ENCODE results near the gene ARHGEF33. TPM values are rescaled to one million over a fixed set of nuclear protein-coding genes. Genes with fewer than 3 reads are reported as not detected.

The ARHGEF33 gene
- total and polyA plus RNA-seq, 2 experiments from 2014 or later = 0.10 to 1.8 TPM

DNA sequence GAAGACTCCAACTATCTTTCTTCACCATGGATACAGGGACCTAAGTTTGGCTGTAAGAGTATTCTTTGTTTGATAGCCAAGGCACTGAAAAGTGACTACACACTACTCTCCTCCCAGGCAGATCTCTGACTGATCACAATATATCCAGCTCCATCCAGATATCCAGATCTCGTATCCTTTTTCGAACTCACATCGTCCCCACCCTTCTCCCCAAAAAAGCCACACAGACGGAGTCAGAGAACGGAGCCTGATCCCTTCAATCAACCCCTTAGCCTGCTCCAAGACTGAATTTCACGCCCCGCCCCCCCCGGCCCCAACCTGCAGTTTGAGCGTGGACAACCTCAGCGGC, 14.5 kb upstream of the ARHGEF33 start:
- Histone ChIP-seq H3K27me3 (ENCODE audit: insufficient read depth) (no peaks in the 10 kb centered on the region), H2AFZ (peak overlapping the region; percentile 99), H3K36me3 (ENCODE audit: insufficient read depth) (no peaks in the 10 kb centered on the region), H4K20me1 (replicated peaks; ENCODE audit: insufficient read depth) (no peaks in the 10 kb centered on the region; the same call in 1 of the 2 replicates), H3K4me2 (peak overlapping the region; percentile 96), H3K9me2 (ENCODE audit: insufficient read depth) (no peaks in the 10 kb centered on the region), H3K4me1 (ENCODE audit: insufficient read depth) (peaks cover 8% of the 10 kb centered on the region), H3K4me3 (peak overlapping the region; percentile 94), H3F3A (replicated peaks; ENCODE audit: low read depth) (no peaks in the 10 kb centered on the region; the same call in 1 of the 2 replicates), H3K27ac (ENCODE audit: low read depth) (no peak overlapping the region; the same call in 1 of the 2 replicates), H3K79me2 (replicated peaks; ENCODE audit: insufficient read depth) (peaks cover 52% of the 10 kb centered on the region)
- Mint-ChIP-seq H3K36me3 (ENCODE audit: low read depth) (peaks cover 3% of the 10 kb centered on the region), H3K27ac (peak overlapping the region; percentile 86), H3K9me3 (peaks cover 2% of the 10 kb centered on the region; the same call in 2 of the 3 replicates), H3K4me1 (peaks cover 16% of the 10 kb centered on the region), H3K27me3 (ENCODE audit: insufficient read depth, low read depth, poor library complexity) (peaks cover 2% of the 10 kb centered on the region), H3K4me3 (peak overlapping the region; percentile 94)
- TF ChIP-seq STAT1 (IDR thresholded peaks at IDR 0.05; ENCODE audit: unreplicated experiment) = no peak
- no peak for TF ChIP-seq ZNF331 (CRISPR knock-in tag; IDR thresholded peaks at IDR 0.05; ENCODE audit: low read depth)
- no peak for TF ChIP-seq ETS1 (IDR thresholded peaks at IDR 0.05)
- no peak for TF ChIP-seq POLR2AphosphoS5 (IDR thresholded peaks at IDR 0.05; ENCODE audit: low read depth)
- TF ChIP-seq, protein P1, sequence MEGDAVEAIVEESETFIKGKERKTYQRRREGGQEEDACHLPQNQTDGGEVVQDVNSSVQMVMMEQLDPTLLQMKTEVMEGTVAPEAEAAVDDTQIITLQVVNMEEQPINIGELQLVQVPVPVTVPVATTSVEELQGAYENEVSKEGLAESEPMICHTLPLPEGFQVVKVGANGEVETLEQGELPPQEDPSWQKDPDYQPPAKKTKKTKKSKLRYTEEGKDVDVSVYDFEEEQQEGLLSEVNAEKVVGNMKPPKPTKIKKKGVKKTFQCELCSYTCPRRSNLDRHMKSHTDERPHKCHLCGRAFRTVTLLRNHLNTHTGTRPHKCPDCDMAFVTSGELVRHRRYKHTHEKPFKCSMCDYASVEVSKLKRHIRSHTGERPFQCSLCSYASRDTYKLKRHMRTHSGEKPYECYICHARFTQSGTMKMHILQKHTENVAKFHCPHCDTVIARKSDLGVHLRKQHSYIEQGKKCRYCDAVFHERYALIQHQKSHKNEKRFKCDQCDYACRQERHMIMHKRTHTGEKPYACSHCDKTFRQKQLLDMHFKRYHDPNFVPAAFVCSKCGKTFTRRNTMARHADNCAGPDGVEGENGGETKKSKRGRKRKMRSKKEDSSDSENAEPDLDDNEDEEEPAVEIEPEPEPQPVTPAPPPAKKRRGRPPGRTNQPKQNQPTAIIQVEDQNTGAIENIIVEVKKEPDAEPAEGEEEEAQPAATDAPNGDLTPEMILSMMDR (conservative IDR thresholded peaks at IDR 0.05; ENCODE audit: low read depth in 2 of 2) = no peak
- no peak for TF ChIP-seq EZH2phosphoT487 (IDR thresholded peaks at IDR 0.05; ENCODE audit: unreplicated experiment)
- TF ChIP-seq JUNB (IDR thresholded peaks at IDR 0.05; ENCODE audit: unreplicated experiment) = no peak
- no peak for TF ChIP-seq ZNF462 (CRISPR knock-in tag; IDR thresholded peaks at IDR 0.05)
- no peak for TF ChIP-seq ZNF114 (CRISPR knock-in tag; IDR thresholded peaks at IDR 0.05)
- TF ChIP-seq NANOG (IDR thresholded peaks at IDR 0.05; ENCODE audit: borderline replicate concordance) = no peak
- no peak for TF ChIP-seq REST (IDR thresholded peaks at IDR 0.05; ENCODE audit: unreplicated experiment)
- no peak for TF ChIP-seq CREB1 (CRISPR knock-in tag; IDR thresholded peaks at IDR 0.05; ENCODE audit: low read depth)
- no peak for TF ChIP-seq EZH2 (IDR thresholded peaks at IDR 0.05; ENCODE audit: low read depth, unreplicated experiment)
- DNase-seq (ENCODE audit: low spot score) = no peak
- ATAC-seq = no peak; the same call in 2 of the 3 replicates

Measured in GM23338 (cell line).